MCF 10A (cell line): ENCODE results near the gene CMYA5. TPM values are rescaled to one million over a fixed set of nuclear protein-coding genes. Genes with fewer than 3 reads are reported as not detected.
"Not testable (repeated sequence)": the region's sequence is repeated elsewhere in the genome, so short reads cannot be mapped to it uniquely, and the experiment has no call there.

Experiments used
- BruUV-seq: library from RNA; stranded (reverse); fragments of 400-500 nt; replicated peaks from 2 replicates; lab custom pipeline; 2021; lab: Mats Ljungman, UMichigan
- CTCF ChIA-PET: fragments of 300-600 bp; sonication (Branson Sonifier 250); formaldehyde crosslinking; extraction: SDS; loops from one replicate; lab custom pipeline; 2021; ENCODE audit warnings: antibody characterized with exemption, inconsistent platforms; lab: Yijun Ruan, JAX
- POLR2A ChIA-PET: fragments of 300-600, 350-650 bp; sonication (Branson Sonifier 250); formaldehyde crosslinking; extraction: SDS; loops from one replicate; lab custom pipeline; 2020; ENCODE audit warnings: antibody characterized with exemption, inconsistent platforms; lab: Yijun Ruan, JAX
- DNase-seq: peaks from one replicate; pipeline ENCODE4 v3.0.0-alpha.2; 2018; ENCODE audit not compliant: unreplicated experiment
- H3K27ac Mint-ChIP-seq: one replicate; pipeline ENCODE4 v1.8.0; 2022; ENCODE audit warnings: mild to moderate bottlenecking, low read depth, mixed read lengths; ENCODE audit not compliant: unreplicated experiment
- H3K27me3 Mint-ChIP-seq: one replicate; pipeline ENCODE4 v1.8.0; 2022; ENCODE audit warnings: mixed read lengths; ENCODE audit not compliant: insufficient read depth, unreplicated experiment
- H3K36me3 Mint-ChIP-seq: one replicate; pipeline ENCODE4 v1.8.0; 2022; ENCODE audit warnings: mild to moderate bottlenecking, moderate library complexity, mixed read lengths; ENCODE audit not compliant: insufficient read depth, unreplicated experiment
- H3K4me1 Mint-ChIP-seq: one replicate; pipeline ENCODE4 v1.8.0; 2022; ENCODE audit warnings: mixed read lengths; ENCODE audit not compliant: insufficient read depth, unreplicated experiment
- H3K4me3 Mint-ChIP-seq: one replicate; pipeline ENCODE4 v1.8.0; 2022; ENCODE audit warnings: mild to moderate bottlenecking, moderate library complexity, mixed read lengths; ENCODE audit not compliant: unreplicated experiment
- H3K9me3 Mint-ChIP-seq: one replicate; pipeline ENCODE4 v1.8.0; 2022; ENCODE audit warnings: mixed read lengths; ENCODE audit not compliant: unreplicated experiment
- CTCF ChIP-seq: fragments of 200-600 bp; IDR thresholded peaks from one replicate; pipeline ENCODE4 v1.8.0; 2022; ENCODE audit warnings: antibody characterized with exemption, mild to moderate bottlenecking; ENCODE audit not compliant: unreplicated experiment
- intact Hi-C: fragments of 100-400 bp; cut with micrococcal nuclease; formaldehyde crosslinking; loops from 2 replicates; pipeline ENCODE4 v1.14.1; 2022
- total RNA-seq: library from RNA; stranded (reverse); gene quantifications from 2 replicates; pipeline ENCODE4 v1.2.3, GENCODE V29; 2022

CMYA5 gene
- total RNA-seq, 1 experiment from 2014 or later = 0.61 TPM

- CTCF ChIA-PET = interaction anchor here (0.7 kb wide), 1 partner anchor 14 kb away, joined by 3 read pairs; no protein-coding TSS in a partner anchor
- Mint-ChIP-seq H3K4me1 (no peaks in the 10 kb centered on the region), H3K36me3 (no peaks in the 10 kb centered on the region), H3K27me3 (no peaks in the 10 kb centered on the region), H3K4me3 (no peak overlapping the region), H3K27ac (no peak overlapping the region), H3K9me3 (no peaks in the 10 kb centered on the region)
- POLR2A ChIA-PET = no interaction called here
- TF ChIP-seq CTCF = no peak
- intact Hi-C loops = no loop called here
- DNase-seq = no peak
- BruUV-seq = no TSS peak
Observed at GRCh38 chr5:79759848-79760247, 70.2 kb downstream of the CMYA5 start.

GRCh38 chr5:79762929-79763328 lies 73.3 kb downstream of the CMYA5 start:
- TF ChIP-seq CTCF = no peak
- POLR2A ChIA-PET = interaction anchor here (1.0 kb wide), 1 partner anchor 17 kb away, joined by 3 read pairs; no protein-coding TSS in a partner anchor
- no peaks in the 10 kb centered on the region for H3K36me3 Mint-ChIP-seq
- no peak for DNase-seq
- CTCF ChIA-PET = interaction anchor here (0.7 kb wide), 1 partner anchor 821 kb away, joined by 3 read pairs; no protein-coding TSS in a partner anchor
- no TSS peak for BruUV-seq
- H3K4me1 Mint-ChIP-seq = no peaks in the 10 kb centered on the region
- no peaks in the 10 kb centered on the region for H3K27me3 Mint-ChIP-seq
- no peaks in the 10 kb centered on the region for H3K9me3 Mint-ChIP-seq
- no peak overlapping the region for H3K27ac Mint-ChIP-seq
- H3K4me3 Mint-ChIP-seq = no peak overlapping the region
- intact Hi-C loops = no loop called here

- DNase-seq, BruUV-seq, H3K36me3 Mint-ChIP-seq, CTCF ChIA-PET, POLR2A ChIA-PET, H3K4me3 Mint-ChIP-seq, intact Hi-C loops, H3K27ac Mint-ChIP-seq, H3K27me3 Mint-ChIP-seq, H3K4me1 Mint-ChIP-seq, H3K9me3 Mint-ChIP-seq: not testable (repeated sequence)
Observed at GRCh38 chr5:79764147-79764546, 74.5 kb downstream of the CMYA5 start.

GRCh38 chr5:79771387-79771786 lies 81.8 kb downstream of the CMYA5 start:
- Mint-ChIP-seq H3K36me3 (no peaks in the 10 kb centered on the region), H3K4me1 (no peaks in the 10 kb centered on the region), H3K4me3 (no peak overlapping the region), H3K27me3 (no peaks in the 10 kb centered on the region), H3K27ac (no peak overlapping the region), H3K9me3 (no peaks in the 10 kb centered on the region)
- POLR2A ChIA-PET = no interaction called here
- DNase-seq = no peak
- intact Hi-C loops = no loop called here
- no TSS peak for BruUV-seq
- CTCF ChIA-PET = no interaction called here
- TF ChIP-seq CTCF = no peak
